GM18511 (cell line): Measurements from ENCODE around the gene DUSP12.
"Not testable (repeated sequence)": the region's sequence is repeated elsewhere in the genome, so short reads cannot be mapped to it uniquely, and the experiment has no call there.

Experiments used
- ATAC-seq: cut with Tn5 transposase; IDR thresholded peaks from one replicate; pipeline ENCODE4 v1.9.1; 2021; ENCODE audit warnings: mild to moderate bottlenecking, moderate library complexity; ENCODE audit not compliant: unreplicated experiment

The DUSP12 gene

GRCh38 chr1:161769673-161770045 lies 20.1 kb downstream of the DUSP12 start:
- not testable (repeated sequence) for ATAC-seq

DNA sequence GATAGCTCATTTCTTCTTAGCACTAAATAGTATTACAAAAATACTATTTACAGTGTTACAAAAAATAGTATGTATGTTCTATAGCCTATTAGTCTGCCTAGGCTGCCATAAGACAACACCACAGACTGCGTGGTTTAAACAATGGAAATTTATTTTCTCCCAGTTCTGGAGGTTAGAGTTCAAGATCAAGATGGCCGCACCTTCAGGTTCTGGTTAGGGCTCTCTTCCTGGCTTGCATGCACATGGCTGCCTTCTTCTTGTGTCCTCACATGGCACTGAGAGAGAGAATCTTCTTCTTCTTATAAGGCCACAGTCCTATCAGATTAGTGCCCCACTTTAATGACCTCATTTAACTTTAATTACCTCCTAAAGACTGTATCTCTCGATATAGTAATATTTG lies 20.7 kb downstream of the DUSP12 start:
- ATAC-seq: no peak

GRCh38 chr1:161771161-161771560 lies 21.6 kb downstream of the DUSP12 start:
- no peak for ATAC-seq

DNA sequence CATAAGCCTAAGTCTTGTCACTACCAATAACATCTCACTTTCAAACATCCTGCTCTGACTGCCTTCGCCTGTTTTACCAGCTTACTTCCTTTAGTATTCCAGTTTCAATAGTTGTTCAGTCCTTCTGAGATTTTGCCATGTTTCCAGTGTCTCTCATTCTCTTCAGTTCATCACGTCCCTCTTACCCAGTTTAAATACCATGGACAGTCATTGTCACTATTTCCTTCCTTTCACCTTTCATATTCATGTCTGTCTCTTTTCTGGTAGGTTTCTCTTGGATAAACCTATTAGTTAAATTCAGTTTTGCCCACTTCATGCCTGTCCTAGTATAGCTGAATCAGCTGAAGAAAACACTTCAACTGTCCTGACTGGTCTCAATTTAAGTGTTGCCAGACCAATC lies 22.4 kb downstream of the DUSP12 start:
- ATAC-seq: no peak

DNA sequence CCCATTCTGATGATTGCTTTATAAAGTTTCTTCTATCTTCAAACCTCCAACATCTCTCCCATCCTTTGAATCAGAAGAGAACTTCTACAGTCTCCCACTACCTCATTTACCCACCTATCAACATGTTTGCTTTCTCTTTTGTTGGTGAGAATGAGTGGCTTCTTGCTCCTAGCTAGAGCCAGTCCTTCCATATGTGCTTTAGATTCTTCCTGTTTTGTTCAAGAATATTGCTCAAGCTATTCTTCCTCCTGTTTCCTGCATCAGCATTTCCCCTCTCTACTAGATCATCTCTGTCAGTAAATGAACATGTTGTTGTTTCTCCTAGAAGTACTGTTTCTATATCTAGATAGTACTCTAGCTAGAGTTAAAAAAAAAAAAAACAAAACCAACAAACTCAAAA lies 22.8 kb downstream of the DUSP12 start:
- ATAC-seq: no peak

GRCh38 chr1:161773791-161774190 lies 24.2 kb downstream of the DUSP12 start:
- no peak for ATAC-seq

- ATAC-seq: no peak
These were observed 27.7 kb downstream of the DUSP12 start for GRCh38 chr1:161777261-161777660.

DNA sequence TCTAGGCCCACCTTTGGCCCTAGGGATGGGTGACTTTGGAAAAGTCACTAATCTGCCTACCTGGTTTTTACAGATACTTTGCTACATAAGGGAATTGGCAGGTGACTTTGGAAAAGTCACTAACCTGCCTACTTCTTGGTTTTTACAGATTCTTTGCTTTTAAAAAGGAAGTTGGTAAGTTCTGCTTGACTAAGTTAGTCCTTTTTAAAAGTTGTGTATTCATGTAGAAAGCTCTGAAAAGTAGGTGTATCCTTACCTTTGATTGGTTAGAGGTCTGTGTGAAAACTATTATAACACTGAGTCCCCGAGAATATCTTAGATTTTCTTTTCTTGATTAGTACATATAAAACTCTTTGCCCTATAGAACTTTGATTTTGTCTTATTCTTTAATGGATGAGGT lies 28.9 kb downstream of the DUSP12 start:
- ATAC-seq: no peak

GRCh38 chr1:161779393-161779792 lies 29.8 kb downstream of the DUSP12 start:
- no peak for ATAC-seq

DNA sequence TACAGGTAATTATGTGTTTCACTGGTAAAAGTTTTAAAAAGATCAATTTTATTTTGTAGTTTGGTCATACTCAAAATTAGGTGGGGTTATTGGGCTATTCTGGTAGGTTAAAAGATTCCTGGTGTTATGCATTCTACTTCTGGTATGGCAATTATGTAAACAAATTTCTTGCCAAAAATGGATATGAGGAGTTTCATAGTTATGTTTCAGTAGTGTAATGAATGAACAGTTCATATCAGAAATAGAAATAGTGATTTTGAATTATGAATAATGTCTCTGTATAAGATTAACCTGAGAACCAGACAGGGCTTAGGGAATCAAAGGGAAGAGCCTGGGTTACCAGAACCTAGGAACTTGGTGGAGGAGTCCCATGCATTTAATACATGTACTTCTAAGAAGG lies 32.4 kb downstream of the DUSP12 start:
- peak; percentile 64 for ATAC-seq

GRCh38 chr1:161782886-161783285 lies 33.3 kb downstream of the DUSP12 start:
- no peak for ATAC-seq

- ATAC-seq: no peak
These were observed 35.4 kb downstream of the DUSP12 start for GRCh38 chr1:161784968-161785367.

- ATAC-seq: no peak
These were observed 37.8 kb downstream of the DUSP12 start for GRCh38 chr1:161787355-161787754.

DNA sequence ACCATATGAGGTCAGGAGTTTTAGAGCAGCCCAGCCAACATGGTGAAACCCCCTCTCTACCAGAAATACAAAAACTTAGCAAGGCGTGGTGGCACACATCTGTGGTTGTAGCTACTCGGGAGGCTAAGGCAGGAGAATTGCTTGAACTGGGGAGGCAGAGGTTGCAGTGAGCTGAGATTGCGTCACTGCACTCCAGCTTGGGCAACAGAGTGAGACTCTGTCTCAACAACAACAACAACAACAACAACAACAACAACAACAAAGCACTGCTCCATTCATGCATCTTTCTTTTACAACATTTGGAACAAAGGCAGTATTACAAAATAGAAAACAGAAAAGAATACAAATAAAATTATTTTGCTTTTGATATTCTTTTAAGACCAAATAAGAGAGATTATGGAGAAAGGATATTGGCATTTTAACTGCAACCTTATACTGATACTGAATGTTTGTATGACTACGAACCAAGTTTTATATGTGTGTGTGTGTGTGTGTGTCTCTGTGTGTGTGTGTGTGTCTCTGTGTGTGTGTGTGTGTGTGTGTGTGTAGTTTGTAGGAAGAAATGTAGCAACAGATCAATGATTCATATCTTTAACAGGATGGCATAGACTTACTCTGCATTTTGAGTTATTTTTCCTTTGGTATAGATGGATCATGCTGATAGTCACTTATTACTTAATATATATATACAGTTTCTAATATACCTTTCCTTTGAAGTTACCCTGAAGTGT lies 41.2 kb downstream of the DUSP12 start:
- ATAC-seq: no peak

DNA sequence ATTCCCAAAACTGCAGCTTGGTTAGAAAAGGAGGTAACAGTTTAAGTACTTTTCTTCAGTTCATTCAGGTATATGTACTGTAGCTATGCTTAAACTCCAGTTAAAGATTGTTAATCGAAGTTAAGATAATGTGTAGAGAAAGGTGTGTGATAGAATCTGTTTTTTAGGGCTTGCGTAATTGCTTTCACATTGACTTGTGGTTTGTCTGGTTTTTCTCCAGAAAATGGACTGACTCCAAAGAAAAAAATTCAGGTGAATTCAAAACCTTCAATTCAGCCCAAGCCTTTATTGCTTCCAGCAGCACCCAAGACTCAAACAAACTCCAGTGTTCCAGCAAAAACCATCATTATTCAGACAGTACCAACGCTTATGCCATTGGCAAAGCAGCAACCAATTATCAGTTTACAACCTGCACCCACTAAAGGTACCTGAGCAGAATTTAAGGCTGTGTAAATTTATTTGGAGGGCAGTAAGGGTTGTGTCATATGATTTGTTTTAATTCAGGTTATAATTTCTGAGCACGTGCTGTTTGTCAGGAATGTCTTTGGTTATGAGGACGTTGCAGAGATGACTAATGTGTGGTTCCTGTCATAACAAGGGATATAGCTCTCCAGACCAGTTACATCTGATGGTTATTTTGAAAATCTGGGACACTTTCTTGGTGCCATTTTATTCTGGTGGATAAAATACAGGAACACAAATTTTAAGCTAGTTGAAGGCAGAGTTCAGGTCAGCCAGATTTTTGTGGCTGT lies 42.5 kb downstream of the DUSP12 start:
- no peak for ATAC-seq

- ATAC-seq: no peak
These were observed 43.2 kb downstream of the DUSP12 start for GRCh38 chr1:161792740-161793139.

GRCh38 chr1:161799792-161800191 lies 50.2 kb downstream of the DUSP12 start:
- no peak for ATAC-seq

GRCh38 chr1:161801955-161802354 lies 52.4 kb downstream of the DUSP12 start:
- no peak for ATAC-seq

GRCh38 chr1:161803181-161803580 lies 53.6 kb downstream of the DUSP12 start:
- ATAC-seq: no peak

- ATAC-seq: no peak
These were observed 56.0 kb downstream of the DUSP12 start for GRCh38 chr1:161805399-161806197.
